Neural cell (in vitro differentiated cells): Measurements from ENCODE around the gene DNM2. TPM values are rescaled to one million over a fixed set of nuclear protein-coding genes. Genes with fewer than 3 reads are reported as not detected.

Source experiments
- H2AFZ ChIP-seq: fragments of 200-600, 300-800 bp; sonication (generic), shearing (Covaris generic); 2 replicates; pipeline ENCODE4 v1.6.0; 2014; ENCODE audit warnings: low read depth, mild to moderate bottlenecking, antibody characterized with exemption, low read length, moderate library complexity
- H3F3A ChIP-seq: fragments of 200-600 bp; shearing (Covaris generic); 2 replicates; pipeline ENCODE4 v1.6.1; 2016; ENCODE audit warnings: mild to moderate bottlenecking, moderate library complexity, mixed read lengths, antibody characterized with exemption, low read length; ENCODE audit not compliant: insufficient read depth, poor library complexity, severe bottlenecking
- H3K27ac ChIP-seq: fragments of 200-600, 300-800 bp; sonication (generic), shearing (Covaris generic); 2 replicates; pipeline ENCODE4 v1.5.1; 2014; ENCODE audit warnings: mild to moderate bottlenecking, low read length, moderate library complexity
- H3K27me3 ChIP-seq: fragments of 300-800, 200-600 bp; sonication (generic), shearing (Covaris generic); 2 replicates; pipeline ENCODE4 v1.6.0; 2014; ENCODE audit warnings: mild to moderate bottlenecking, low read depth, low read length, moderate library complexity; ENCODE audit not compliant: insufficient read depth
- H3K36me3 ChIP-seq: fragments of 300-800, 200-600 bp; sonication (generic), shearing (Covaris generic); 2 replicates; pipeline ENCODE4 v1.5.1; 2014; ENCODE audit warnings: mild to moderate bottlenecking, antibody characterized with exemption, low read length, moderate library complexity; ENCODE audit not compliant: insufficient read depth
- H3K4me2 ChIP-seq: fragments of 300-800, 200-600 bp; sonication (generic), shearing (Covaris generic); 2 replicates; pipeline ENCODE4 v1.6.0; 2014; ENCODE audit warnings: mild to moderate bottlenecking, low read length
- H3K4me3 ChIP-seq: fragments of 300-800, 200-600 bp; sonication (generic), shearing (Covaris generic); 2 replicates; pipeline ENCODE4 v1.5.1; 2014; ENCODE audit warnings: mild to moderate bottlenecking, low read length, moderate library complexity
- H3K79me2 ChIP-seq: fragments of 200-600 bp; shearing (Covaris generic); replicated peaks from 2 replicates; pipeline ENCODE4 v1.6.0; 2014; ENCODE audit warnings: mild to moderate bottlenecking, low read length, moderate library complexity; ENCODE audit not compliant: insufficient read depth
- H3K9ac ChIP-seq: fragments of 300-800, 200-600 bp; sonication (generic), shearing (Covaris generic); 2 replicates; pipeline ENCODE4 v1.6.1; 2016; ENCODE audit warnings: mild to moderate bottlenecking, low read length, mixed read lengths
- H3K9me2 ChIP-seq: fragments of 200-600 bp; shearing (Covaris generic); 2 replicates; pipeline ENCODE4 v1.6.1; 2016; ENCODE audit warnings: mild to moderate bottlenecking, low read length, mixed read lengths; ENCODE audit not compliant: insufficient read depth
- H3K9me3 ChIP-seq: fragments of 200-600, 300-800 bp; sonication (generic), shearing (Covaris generic); 2 replicates; pipeline ENCODE4 v1.6.1; 2016; ENCODE audit warnings: mild to moderate bottlenecking, mixed run types, low read length, moderate library complexity, mixed read lengths
- H4K20me1 ChIP-seq: fragments of 200-600 bp; shearing (Covaris generic); 2 replicates; pipeline ENCODE4 v1.6.1; 2016; ENCODE audit warnings: mild to moderate bottlenecking, mixed run types; ENCODE audit not compliant: insufficient read depth
- EP300 ChIP-seq: fragments of 450-650 bp; conservative IDR thresholded peaks from 2 replicates; pipeline ENCODE4 v1.6.1; 2014; ENCODE audit warnings: antibody characterized with exemption, mild to moderate bottlenecking, moderate library complexity; ENCODE audit not compliant: poor library complexity, severe bottlenecking
- EZH2 ChIP-seq: fragments of 200-600, 300-800 bp; shearing (Covaris generic), sonication (generic); IDR thresholded peaks from 2 replicates; pipeline ENCODE4 v1.6.1; 2014; ENCODE audit warnings: antibody characterized with exemption, low read length, borderline replicate concordance, mild to moderate bottlenecking; ENCODE audit not compliant: insufficient read depth, poor library complexity, severe bottlenecking
- MXI1 ChIP-seq: fragments of 450-650 bp; conservative IDR thresholded peaks from 2 replicates; pipeline ENCODE4 v1.6.1; 2014; ENCODE audit warnings: antibody characterized with exemption, mild to moderate bottlenecking; ENCODE audit not compliant: poor library complexity, severe bottlenecking
- POLR2AphosphoS5 ChIP-seq: IDR thresholded peaks from 2 replicates; pipeline ENCODE4 v1.6.1; 2012
- RAD21 ChIP-seq: fragments of 450-650 bp; conservative IDR thresholded peaks from 2 replicates; pipeline ENCODE4 v1.6.1; 2014; ENCODE audit warnings: antibody characterized with exemption, mild to moderate bottlenecking, moderate library complexity
- SMC3 ChIP-seq: fragments of 450-650 bp; conservative IDR thresholded peaks from 2 replicates; pipeline ENCODE4 v1.6.1; 2014; ENCODE audit warnings: antibody characterized with exemption, mild to moderate bottlenecking, moderate library complexity; ENCODE audit not compliant: poor library complexity
- TAF1 ChIP-seq: IDR thresholded peaks from 2 replicates; pipeline ENCODE4 v1.6.1; 2012; ENCODE audit warnings: low read depth
- polyA plus RNA-seq: library from polyadenylated mRNA; depleted of rRNA; stranded (reverse); fragments of >200 nt; gene quantifications from 2 replicates; pipeline ENCODE4 v1.2.3, GENCODE V29; 2014
- TF ChIP-seq, protein P1 (sequence below): fragments of 450-650 bp; IDR thresholded peaks from 2 replicates; pipeline ENCODE4 v1.5.1; 2014; ENCODE audit warnings: antibody characterized with exemption, mild to moderate bottlenecking, moderate library complexity; ENCODE audit not compliant: poor library complexity, severe bottlenecking
- TF ChIP-seq, protein P2 (sequence below): IDR thresholded peaks from 2 replicates; pipeline ENCODE4 v1.6.1; 2012; ENCODE audit warnings: borderline replicate concordance

DNM2 gene
- polyA plus RNA-seq, 1 donor from 2014 or later = 31.4 TPM

DNA sequence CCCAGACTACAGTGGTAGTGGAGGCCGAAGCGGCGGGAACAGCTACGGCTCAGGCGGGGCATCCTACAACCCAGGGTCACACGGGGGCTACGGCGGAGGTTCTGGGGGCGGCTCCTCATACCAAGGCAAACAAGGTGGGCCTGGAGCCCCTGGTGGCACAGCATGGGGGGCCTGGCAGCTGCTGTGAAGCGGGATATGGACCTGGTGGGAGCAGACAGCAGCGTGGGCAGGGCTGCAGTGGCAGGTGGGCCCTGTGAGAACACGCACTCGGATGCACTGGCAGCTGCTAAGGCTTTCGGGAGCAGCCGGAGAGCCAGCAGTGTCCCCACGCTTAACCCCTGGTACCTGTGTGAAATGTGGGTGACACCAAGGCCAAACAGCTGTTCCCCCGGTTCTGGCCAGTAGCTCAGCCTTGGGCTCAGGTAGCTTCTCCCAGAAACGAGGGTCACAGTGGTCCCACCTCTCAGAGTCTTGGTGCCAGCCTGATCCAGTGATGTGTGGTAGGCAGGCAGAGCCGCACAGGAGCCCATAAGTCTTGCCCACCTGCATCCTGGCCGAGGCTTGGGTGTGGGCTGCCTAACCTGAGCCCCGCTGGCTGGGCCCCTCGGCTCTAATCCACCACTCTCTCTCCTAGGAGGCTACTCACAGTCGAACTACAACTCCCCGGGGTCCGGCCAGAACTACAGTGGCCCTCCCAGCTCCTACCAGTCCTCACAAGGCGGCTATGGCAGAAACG, 29.2 kb upstream of the DNM2 start:
- Histone ChIP-seq H2AFZ (no peak overlapping the region), H3K9ac (no peak overlapping the region), H3K4me3 (no peak overlapping the region), H3K79me2 (no peaks in the 10 kb centered on the region), H3K27me3 (no peaks in the 10 kb centered on the region), H4K20me1 (peaks cover 13% of the 10 kb centered on the region), H3K9me3 (no peaks in the 10 kb centered on the region), H3K27ac (no peak overlapping the region), H3K4me2 (no peak overlapping the region), H3K9me2 (no peaks in the 10 kb centered on the region), H3F3A (no peaks in the 10 kb centered on the region), H3K36me3 (peaks cover 9% of the 10 kb centered on the region)
- no peak for TF ChIP-seq POLR2AphosphoS5
- TF ChIP-seq, protein P1, sequence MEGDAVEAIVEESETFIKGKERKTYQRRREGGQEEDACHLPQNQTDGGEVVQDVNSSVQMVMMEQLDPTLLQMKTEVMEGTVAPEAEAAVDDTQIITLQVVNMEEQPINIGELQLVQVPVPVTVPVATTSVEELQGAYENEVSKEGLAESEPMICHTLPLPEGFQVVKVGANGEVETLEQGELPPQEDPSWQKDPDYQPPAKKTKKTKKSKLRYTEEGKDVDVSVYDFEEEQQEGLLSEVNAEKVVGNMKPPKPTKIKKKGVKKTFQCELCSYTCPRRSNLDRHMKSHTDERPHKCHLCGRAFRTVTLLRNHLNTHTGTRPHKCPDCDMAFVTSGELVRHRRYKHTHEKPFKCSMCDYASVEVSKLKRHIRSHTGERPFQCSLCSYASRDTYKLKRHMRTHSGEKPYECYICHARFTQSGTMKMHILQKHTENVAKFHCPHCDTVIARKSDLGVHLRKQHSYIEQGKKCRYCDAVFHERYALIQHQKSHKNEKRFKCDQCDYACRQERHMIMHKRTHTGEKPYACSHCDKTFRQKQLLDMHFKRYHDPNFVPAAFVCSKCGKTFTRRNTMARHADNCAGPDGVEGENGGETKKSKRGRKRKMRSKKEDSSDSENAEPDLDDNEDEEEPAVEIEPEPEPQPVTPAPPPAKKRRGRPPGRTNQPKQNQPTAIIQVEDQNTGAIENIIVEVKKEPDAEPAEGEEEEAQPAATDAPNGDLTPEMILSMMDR = no peak

DNA sequence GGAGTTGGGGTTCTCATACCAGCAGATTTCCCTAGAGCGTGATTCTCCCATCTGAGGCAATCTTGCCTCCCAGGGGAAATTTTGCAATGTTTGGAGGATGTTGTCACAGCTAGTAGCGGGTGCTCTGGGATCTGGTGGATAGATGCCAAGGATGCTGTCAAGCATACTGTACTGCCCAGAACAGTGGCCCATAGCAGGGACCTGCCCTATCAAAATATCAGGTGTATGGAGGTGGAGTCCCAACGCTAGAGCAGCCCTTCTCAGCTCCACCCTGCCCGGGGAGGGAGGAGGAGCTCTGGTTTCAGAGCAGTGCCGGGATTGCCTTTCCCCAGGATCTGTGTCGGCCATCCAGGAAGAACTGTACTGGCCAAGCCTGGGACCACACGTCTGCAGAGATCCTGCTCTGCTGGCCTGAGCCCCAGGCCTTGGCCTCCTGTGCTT, 27.5 kb upstream of the DNM2 start:
- no peaks in the 10 kb centered on the region for H3K27me3 ChIP-seq
- H3K27ac ChIP-seq = no peak overlapping the region
- H2AFZ ChIP-seq = no peak overlapping the region
- H3K9me3 ChIP-seq = no peaks in the 10 kb centered on the region
- H3K79me2 ChIP-seq = no peaks in the 10 kb centered on the region
- no peak overlapping the region for H3K4me3 ChIP-seq
- peaks cover 9% of the 10 kb centered on the region for H3K36me3 ChIP-seq
- H3K9me2 ChIP-seq = no peaks in the 10 kb centered on the region
- H3K4me2 ChIP-seq = no peak overlapping the region
- H4K20me1 ChIP-seq = peaks cover 10% of the 10 kb centered on the region
- no peaks in the 10 kb centered on the region for H3F3A ChIP-seq
- no peak overlapping the region for H3K9ac ChIP-seq
- no peak for TF ChIP-seq POLR2AphosphoS5
- TF ChIP-seq EZH2 = no peak
- no peak for TF ChIP-seq MXI1
- TF ChIP-seq SMC3 = no peak
- TF ChIP-seq, protein P1 = no peak
- TF ChIP-seq, protein P2, sequence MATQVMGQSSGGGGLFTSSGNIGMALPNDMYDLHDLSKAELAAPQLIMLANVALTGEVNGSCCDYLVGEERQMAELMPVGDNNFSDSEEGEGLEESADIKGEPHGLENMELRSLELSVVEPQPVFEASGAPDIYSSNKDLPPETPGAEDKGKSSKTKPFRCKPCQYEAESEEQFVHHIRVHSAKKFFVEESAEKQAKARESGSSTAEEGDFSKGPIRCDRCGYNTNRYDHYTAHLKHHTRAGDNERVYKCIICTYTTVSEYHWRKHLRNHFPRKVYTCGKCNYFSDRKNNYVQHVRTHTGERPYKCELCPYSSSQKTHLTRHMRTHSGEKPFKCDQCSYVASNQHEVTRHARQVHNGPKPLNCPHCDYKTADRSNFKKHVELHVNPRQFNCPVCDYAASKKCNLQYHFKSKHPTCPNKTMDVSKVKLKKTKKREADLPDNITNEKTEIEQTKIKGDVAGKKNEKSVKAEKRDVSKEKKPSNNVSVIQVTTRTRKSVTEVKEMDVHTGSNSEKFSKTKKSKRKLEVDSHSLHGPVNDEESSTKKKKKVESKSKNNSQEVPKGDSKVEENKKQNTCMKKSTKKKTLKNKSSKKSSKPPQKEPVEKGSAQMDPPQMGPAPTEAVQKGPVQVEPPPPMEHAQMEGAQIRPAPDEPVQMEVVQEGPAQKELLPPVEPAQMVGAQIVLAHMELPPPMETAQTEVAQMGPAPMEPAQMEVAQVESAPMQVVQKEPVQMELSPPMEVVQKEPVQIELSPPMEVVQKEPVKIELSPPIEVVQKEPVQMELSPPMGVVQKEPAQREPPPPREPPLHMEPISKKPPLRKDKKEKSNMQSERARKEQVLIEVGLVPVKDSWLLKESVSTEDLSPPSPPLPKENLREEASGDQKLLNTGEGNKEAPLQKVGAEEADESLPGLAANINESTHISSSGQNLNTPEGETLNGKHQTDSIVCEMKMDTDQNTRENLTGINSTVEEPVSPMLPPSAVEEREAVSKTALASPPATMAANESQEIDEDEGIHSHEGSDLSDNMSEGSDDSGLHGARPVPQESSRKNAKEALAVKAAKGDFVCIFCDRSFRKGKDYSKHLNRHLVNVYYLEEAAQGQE = no peak
- no peak for TF ChIP-seq EP300
- no peak for TF ChIP-seq TAF1
- TF ChIP-seq RAD21 = no peak
